Retinal pigment epithelial cell (primary cell): Measurements from ENCODE around the gene CALML5.

Experiments
- DNase-seq: peaks from one replicate; pipeline ENCODE4 v3.0.0-alpha.2; 2010; ENCODE audit warnings: low read depth
- H3K4me3 ChIP-seq: 2 replicates; pipeline ENCODE4 v1.5.1; 2011; ENCODE audit warnings: mild to moderate bottlenecking, low read length, control low read depth, moderate library complexity
- TF ChIP-seq, protein P1 (sequence below): conservative IDR thresholded peaks from 2 replicates; pipeline ENCODE4 v1.5.1; 2011; ENCODE audit warnings: low read depth, low read length, control low read depth, inconsistent platforms

CALML5 gene

DNA sequence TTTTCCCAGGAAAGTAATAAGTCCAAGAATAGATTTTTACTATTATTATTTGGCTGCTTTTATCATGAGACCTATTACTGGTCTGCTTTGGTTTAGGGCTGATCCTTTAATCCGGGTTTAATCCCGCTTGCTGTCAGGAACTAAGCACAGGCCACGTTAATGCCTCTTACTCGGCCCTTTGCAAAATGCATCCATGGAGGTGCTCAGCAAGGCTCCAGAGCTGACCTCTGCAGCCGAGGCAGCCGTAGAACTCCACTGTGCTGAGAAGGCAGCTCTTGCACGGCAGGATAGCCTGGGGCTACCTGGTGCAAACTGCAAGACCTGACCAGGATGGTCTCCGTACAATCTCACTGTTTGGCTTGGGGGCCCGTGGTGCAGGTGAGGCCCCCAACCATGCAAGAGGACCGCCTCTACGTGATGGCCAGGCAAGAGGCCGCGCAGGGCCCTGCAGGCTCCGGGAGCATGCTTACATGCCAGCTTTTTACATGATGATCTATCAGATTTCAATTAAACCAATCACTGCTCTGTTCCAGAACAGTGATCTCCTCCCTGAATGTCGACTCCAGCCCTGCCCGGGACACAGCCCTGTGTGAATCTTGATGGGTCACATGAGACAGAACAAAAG is 15.0 kb upstream of the CALML5 start:
- peak; percentile 93 for DNase-seq
- TF ChIP-seq, protein P1, sequence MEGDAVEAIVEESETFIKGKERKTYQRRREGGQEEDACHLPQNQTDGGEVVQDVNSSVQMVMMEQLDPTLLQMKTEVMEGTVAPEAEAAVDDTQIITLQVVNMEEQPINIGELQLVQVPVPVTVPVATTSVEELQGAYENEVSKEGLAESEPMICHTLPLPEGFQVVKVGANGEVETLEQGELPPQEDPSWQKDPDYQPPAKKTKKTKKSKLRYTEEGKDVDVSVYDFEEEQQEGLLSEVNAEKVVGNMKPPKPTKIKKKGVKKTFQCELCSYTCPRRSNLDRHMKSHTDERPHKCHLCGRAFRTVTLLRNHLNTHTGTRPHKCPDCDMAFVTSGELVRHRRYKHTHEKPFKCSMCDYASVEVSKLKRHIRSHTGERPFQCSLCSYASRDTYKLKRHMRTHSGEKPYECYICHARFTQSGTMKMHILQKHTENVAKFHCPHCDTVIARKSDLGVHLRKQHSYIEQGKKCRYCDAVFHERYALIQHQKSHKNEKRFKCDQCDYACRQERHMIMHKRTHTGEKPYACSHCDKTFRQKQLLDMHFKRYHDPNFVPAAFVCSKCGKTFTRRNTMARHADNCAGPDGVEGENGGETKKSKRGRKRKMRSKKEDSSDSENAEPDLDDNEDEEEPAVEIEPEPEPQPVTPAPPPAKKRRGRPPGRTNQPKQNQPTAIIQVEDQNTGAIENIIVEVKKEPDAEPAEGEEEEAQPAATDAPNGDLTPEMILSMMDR: no peak
- no peak overlapping the region for H3K4me3 ChIP-seq

DNA sequence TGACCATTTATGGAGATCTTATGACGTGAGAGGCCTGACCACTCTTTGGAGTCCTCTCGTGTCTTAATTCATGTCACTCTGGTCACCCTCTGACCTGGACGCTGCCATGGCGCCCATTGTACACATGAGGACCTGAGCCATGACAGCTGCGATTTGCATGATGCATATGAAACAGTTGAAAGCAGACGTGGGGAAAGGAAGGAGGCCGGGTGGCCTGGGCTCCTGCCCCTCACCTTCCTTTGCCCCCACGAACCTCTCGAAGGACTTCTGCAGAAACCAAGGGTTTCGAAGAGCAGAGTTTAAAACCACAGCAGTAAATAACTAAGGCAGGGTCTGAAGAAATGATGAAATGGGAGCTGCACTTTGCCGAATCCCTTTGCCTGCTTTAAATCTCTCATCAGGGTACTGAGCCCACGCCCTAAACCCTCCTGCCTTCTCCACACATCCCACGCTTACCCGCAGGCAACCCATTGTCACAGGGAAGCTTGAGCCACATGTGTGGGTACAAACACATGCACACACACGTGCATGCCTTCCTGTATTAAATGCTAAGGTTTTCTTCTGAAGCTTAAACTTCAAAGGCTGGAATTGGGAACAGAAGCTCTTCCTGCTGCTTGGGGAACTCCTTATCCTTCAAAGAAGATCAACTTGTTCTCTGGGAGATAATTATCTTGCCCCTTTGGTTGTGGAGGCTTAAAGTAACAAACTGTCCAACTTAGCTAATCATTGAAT is 13.7 kb upstream of the CALML5 start:
- H3K4me3 ChIP-seq: no peak overlapping the region
- TF ChIP-seq, protein P1: no peak
- no peak for DNase-seq

GRCh38 chr10:5512331-5512730 is 13.0 kb upstream of the CALML5 start:
- H3K4me3 ChIP-seq: no peak overlapping the region
- no peak for DNase-seq
- TF ChIP-seq, protein P1: no peak

DNA sequence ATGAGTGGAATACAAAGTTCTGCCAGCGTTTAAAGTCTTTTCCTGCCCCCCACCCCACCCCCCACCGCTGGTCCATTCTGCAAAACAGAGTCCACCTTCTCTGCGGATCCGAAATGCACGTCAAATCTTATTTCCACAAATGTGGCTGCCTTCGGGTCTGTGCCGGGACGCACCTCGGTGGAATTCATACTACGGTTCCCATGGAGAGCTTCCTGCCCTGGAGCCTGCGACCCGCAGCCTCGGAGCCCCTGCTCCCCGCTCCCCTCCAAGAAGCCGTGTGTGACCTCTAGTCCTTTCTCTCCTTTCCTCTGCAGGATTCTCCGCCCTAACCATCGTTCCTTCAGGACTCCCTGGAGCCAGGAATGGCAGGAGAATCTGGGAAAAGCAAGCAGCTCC is 12.5 kb upstream of the CALML5 start:
- no peak overlapping the region for H3K4me3 ChIP-seq
- no peak for DNase-seq
- TF ChIP-seq, protein P1: no peak

GRCh38 chr10:5511231-5511884 is 12.0 kb upstream of the CALML5 start:
- DNase-seq: no peak
- no peak overlapping the region for H3K4me3 ChIP-seq
- TF ChIP-seq, protein P1: no peak

DNA sequence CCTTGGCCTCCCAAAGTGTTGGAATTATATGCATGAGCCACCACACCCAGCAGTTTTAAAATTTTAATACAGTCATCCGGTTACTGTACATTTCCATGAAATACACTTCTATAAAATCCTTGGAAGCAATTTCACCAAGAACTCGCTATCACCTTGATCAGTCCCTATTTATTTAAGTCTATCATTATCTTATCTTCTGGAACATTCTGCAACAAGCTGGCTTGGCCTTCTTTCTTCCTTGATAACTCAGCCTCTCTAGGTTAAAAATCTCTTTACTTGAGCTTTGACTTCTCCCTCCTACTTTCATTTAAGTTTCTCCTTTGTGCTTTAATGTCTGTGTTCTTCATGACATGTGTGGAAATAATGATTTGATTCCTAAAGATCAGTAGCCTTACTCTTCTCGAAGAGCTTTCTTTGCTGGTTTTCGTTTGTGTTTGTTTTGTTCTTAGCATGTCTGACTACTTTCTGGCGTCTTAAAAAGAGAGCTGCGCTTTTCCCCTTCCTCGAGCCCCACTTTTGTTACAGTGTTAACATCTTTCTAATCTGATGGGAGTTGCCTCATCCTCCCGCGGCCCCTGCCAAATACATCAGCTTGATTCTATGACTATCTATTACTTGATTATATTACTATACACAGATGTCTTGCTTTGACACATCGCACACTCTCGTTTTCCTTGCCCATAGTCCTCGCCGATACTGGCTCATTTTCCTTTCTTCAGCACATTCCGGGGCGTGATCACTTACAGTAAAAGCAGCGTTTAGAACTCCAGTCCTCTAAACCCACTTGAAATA is 11.1 kb upstream of the CALML5 start:
- TF ChIP-seq, protein P1: no peak
- DNase-seq: no peak
- H3K4me3 ChIP-seq: no peak overlapping the region
